ENCODE results near the gene ZBTB21.

Gene ZBTB21

DNA sequence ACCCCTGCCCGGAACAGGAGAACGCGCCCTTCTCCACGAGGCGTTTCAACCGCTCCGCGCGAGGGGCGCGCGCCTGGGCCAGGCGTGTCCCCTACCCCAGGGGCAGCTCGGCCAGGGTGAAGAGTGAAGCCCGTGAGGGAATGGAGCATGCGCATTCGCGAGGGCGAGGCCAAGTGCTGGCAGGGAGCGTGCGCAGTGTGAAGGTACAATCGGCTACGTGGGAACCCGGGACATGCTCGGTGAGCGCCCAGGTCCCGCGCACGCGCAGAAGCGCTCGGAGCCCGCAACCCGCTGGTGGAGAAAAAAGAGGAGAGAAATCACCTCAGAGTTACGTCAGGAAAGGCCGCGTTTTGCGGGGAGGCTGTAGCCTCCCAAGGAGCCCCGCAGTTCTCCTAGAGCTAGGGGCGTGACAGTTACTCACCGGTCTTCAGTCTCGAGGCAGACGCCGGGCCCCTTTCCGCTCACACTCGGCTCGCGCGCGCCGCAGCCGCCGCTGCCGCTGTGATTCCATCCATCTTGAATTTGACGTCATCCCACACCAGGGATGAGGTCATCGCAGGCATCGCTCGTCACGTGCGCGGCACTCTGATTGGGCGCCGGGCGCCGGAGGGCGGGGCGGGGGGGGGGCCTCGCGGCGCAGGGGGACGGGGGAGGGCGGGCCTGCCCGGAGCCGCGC, at the start of gene ZBTB21:
ZBTB21 (minus strand) TSS at position 530 of the 676 bp plus-strand sequence. CDS start 16,265 bp downstream, outside the sequence.
- peak; percentile 95 for DNase-seq

DNA sequence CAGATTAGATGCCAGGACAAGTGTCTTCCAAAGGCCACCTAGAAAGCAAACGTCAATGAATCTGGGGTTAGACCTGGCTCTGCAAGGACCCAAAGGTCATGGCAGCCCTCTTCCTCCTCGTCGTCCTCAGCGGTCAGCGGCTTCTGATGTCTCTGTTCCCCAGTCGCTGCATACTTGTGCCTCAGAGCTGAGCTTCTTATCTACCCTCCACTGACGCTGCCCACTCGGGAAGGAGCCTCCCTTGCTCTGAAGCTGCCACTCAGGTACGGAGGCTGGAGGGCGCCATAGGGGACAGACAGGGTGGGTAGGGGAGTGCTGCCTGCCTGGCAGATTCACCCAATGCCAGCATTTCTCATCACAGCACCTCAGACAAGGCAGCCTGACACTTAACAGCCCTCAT, 49.6 kb upstream of the ZBTB21 start:
- DNase-seq, result no peak

DNA sequence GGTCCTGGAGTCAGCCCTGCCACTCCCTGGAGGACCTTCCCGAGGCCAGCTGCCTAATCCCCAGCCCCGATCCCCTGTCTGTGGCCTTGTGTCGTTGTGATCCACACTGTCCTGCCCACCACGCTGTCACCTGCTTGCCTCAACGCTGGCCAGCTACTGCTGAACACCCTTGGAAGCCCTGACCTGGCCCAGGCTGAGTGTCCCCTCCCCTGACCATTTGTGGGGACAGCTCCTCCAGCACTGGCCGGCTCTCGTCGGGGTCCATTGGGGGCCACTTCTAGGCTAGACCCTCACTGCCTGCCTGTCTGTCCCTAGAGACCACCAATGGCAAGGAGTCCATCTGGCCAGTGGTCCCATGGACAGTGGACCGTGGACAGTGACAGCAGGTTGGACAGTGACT, 49.0 kb upstream of the ZBTB21 start:
- no peak for DNase-seq

DNA sequence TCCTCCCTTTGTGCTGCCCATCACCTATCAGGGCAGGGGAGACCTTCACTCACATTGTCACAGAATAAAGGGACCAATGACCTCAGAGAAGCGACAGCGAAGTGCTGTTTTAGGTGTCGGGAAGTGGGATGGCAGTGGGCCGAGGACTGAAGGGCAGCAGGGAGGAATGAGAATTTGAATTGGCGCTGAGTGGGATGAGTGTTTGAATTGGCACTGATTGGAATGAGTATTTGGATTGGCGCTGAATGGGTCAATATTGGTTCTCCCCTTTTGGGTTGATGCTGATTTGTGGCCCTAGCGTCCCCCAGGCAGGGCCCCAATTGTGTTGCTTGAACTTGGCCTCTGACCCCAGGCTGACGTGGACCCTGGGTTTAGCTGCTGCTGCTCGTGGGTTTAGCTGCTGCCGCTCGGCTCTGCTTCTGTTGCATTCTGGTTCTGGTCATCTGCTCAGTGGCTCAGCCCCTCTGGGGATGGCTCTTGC, 48.5 kb upstream of the ZBTB21 start:
- no peak for DNase-seq

DNA sequence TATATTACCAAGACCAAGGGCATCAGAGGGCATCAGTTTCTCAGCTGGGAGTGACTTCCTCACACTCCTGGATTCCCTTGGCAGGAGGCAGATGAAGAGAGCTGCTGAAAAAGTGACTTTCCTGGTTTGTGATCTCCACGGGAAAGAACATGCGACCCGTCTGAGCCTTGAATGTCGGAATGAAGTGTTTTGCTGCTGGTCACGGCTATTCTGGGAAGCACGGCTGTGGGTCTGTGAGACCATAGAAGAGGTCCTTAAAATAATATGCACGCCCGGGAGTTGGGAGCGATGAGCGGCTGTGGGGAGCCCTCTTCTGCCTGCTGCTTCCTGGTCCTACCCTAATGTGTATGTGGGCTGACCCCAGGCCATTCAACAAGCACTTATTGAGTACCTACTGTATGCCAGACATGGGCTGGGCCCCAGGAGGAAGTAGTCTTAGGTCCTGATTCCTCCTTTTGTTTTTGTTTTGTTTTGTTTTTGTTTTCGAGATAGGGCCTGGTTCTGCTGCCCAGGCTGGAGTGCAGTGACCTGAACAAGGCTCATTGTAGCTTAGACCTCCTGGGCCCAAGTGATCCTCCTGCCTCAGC, 47.8 kb upstream of the ZBTB21 start:
- no peak for DNase-seq

DNA sequence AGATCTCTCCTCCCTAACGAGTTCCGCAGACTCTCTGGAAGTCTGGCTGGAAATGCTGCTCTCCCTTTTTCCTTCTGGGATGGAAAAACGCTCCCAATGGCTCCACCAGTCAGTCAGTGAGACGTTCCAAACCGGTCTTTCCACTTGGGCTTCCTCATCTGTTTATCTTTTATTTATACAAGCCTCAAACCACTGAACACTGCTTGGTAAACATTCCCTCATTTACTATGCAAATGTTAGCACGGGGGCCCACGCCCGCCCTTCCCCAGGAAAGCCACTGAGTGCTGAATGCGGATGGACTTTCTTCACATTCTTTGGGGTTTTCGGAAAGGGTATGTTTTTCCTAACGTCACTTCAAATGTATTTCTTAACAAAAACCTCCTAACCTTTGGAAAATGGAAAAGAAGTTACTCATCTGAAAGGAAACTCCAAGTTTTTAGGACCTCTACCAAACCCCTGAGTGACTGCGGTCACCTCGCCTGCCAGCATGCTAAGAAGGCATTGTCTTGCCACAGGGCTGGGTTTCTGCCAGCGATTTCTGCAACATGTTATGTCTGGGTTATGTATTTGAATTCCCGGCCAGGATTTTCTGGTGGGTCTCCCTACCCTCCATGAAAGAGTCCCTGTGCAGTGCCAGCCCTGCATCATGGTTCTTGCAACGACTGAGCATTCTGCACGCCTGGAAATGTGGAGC, 47.0 kb upstream of the ZBTB21 start:
- DNase-seq, result peak; percentile 47

DNA sequence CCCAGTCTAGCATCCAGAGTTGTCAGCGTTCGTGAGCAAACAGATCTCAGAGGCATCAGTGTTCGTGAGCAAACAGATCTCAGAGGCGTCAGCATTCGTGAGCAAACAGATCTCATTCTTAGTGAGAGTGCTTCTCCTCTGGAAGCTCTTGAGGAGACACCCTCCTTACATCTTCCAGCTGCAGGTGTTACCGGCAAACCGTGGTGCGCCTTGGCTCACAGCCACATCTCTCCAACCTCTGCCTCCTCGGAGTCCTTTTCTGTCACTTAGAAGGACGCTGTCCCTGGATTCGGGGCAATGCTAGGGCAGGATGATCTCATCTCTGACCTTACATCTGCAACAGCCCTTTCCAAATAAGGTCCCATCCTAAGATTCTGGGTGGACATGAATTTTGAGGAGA, 46.3 kb upstream of the ZBTB21 start:
- DNase-seq, result peak; percentile 77

DNA sequence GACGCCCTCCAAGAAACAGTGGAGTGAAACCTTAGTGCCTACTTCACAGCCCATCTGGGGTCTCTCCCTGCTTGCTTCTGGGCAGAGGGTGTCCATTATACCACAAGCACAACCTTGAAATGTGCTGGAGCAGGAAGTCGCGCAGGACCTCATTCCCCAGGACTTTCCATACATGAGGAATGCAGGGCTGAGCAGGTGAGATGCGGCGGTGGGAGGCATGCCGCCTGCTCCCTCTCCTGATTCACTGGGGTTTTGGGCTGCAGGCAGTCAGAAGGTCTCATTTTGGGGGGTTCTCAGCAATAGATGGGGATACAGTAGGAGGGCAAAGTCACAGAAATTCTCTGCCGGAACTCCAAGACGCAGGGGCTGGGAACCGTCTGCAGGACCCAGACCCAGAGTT, 45.3 kb upstream of the ZBTB21 start:
- no peak for DNase-seq

DNA sequence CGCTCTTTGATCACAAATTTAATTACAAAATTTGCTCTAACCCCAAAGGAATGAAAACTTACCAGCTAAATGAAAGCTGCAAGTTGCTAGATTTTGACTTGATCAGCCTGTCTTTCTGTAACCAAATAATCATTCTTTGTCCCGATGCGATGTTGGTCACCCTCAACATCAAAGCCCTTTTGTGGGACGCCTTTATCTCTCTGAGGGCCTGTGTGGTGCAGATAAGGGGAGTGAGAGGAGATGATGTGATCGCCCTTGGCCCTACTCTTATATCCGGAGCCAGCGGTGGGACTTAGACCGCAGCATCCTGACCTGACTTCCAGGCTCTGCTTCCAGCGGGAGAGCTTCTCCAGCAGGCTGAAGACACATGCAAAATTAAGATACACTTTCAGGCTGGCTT, 41.6 kb upstream of the ZBTB21 start:
- DNase-seq, result no peak

DNA sequence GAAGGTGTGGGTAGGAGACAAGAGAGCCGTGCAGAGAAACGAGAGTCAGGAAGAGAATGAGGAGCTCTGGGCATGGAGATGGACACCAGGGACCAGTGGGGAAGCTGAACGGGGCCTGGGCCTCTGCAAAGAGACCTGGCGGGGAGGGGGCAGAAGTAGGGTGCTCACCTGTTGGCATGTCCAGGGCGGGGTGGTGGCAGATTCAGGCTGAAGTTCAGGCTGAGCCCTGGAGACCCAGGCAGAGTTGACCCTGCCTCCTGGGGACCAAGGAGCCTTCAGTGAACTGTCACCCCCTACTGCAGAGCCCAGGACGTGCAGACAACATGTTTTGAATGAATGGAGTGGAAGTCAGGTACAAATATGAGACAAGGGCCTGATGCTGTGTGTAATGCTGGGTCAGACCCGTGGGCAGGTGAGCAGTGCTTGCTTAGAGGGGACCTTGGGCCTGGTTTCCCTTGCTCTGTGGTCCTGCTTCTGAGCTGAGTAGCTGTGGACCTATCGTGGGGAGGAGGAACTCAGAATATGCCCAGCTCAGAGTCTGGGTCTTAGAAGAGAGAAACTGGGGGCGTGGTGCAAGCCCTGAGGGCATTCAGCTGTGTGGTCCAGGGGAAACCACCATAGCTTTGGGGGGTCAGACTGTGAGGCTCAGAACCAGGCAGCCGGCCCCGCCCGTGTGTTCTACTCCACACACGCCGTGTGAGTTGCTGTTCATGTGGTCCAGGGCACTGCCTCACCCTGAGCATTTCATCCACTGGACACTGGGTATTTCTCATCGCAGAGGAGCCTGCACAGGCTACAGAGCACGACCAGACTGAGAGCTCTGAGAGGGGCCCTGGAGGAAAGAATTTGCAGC, 39.6 kb upstream of the ZBTB21 start:
- no peak for DNase-seq

DNA sequence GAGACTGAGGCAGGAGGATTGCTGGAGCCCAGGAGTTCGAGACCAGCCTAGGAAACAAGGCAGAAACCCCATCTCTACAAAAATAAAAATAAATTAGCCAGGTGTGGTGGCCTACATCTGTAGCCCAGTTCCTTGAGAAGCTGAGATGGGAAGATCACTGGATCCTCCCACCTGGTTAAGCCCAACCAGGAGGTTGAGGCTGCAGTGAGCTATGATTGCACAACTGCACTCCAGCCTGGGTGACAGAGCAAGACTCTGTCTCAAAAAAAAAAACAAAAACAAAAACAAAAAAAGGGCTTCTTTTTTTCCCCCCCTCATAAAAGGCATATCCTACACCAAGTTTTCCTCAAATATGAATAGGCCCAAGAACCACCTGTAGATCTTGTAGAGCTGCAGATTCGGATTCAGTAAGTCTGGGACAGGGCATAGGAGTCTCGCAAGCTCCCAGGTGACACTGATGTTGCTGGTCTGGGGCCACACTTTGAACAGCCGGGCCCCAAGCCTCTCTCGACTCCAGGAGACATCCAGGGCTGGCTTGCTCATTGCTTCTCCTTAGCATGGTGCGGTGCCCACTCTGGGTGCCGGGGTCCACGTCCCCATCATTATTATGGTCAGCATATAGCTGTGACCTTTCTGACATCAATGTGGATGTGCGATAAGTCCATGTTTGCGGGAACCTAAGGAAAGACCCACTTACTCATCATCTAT, 38.9 kb upstream of the ZBTB21 start:
- DNase-seq, result no peak

DNA sequence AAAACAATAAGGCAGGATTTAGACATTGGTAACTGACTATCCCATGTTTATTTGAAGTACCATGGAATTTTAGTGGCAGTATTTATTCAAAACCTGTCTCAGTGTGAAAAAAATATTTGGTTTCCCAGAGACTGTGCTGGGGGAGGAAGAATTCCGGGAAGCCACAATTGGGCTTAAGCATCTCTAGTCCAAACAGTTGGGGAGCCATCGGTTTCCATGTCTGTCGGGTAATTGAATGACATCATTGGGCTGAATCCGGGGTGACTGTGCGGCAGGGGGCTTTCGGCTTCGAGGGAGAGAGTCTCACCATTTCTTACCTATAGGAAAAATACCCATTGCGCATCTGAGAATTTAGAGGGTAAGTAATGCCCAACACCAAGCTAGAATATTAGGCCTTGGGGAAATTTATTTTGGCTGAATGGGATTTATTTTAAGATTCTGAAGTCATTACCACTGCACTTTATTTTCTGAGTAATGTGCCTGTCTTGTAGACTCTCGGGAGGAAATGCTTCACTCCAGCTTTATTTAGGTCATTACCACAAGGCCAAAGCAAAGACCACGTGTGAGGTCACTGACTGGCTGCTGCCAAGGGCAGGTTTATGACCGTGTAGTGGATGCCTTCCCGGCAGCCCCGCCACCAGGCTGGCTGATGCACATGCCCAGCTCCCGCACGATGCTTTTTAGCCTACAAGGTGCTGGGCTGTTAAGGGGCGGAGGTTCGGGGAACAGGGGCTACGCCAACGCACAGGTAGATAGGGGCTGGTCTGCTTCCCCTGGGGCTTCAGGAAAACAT, 37.9 kb upstream of the ZBTB21 start:
- no peak for DNase-seq

DNA sequence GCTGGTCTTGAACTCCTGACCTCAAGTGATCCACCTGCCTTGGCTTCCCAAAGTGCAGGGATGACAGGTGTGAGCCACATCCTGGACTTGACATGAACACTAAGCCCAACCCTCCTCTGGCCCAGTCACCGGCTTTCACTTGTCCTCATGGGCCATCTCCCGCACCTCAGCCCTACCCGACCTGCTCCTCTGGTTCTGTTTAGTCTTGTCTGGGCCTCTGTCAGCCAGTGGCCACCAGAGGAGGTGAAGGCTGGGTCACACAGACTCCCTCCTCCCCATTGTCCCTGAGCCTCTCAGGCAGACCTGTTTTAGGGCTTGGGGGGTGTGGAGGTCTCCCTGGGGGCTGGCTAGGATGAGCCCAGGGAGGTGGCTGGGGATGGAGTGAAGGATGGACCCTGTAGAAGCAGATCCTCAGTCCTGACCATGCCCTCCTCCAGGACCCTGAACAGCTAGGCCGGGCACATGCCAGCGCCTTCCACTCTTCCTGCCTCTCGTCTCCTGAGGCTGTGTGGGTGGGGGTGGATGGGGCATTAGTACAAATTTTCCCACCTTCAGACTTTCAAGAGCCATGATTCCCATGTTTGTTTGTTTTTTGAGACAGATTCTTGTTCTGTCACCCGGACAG, 34.8 kb upstream of the ZBTB21 start:
- DNase-seq, result no peak

DNA sequence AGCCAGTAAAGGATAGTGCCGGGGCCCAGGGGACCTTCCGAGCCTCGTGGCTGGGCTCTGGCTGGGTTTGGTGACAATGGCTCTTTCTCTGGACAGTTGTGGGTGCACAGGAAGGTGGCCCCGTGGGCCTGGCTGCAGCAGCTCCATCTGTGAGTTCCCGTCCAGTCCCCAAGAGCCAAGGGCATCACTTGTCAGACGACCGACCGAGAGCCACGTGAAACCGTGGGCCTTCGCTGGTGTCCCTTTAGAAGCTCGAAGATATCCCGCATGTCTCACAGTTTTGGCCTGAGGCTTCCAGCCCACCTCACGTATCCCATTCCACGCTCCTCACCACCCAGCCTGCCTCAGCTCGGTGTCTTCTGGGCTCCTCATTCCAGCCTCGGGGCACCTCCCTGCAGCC, 33.8 kb upstream of the ZBTB21 start:
- no peak for DNase-seq

DNA sequence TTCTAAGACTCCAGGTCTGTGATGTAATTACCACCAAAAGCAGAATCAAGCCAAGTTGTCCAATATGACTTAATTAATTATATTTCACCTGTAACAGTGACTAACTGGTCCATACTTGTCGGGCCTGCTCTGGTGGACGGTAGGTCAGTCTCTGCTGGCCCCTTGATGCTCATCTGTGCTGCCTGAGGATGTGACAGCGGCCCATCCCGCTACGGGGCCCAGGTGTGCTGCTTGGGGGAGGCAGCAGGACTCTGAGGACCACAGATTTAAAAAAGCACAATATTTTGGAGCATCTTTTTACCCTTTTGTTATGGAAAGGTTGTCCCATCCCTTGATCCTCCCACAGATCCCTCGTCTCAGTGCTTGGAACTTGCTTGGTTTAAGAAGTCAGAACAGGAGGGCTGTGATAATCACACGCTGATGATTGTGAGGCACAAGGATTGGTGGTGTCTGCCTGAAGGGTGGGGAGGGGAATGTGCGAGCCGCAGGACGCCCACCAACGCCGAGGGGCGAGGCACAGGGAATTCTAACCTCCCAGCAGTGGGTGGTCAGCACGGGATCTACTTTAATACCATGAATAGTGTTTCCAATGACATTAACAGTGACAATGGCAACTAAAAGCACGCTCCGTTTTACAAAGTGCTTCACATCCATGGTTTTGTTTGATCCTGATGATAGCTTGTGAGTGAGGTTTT, 33.2 kb upstream of the ZBTB21 start:
- DNase-seq, result no peak

DNA sequence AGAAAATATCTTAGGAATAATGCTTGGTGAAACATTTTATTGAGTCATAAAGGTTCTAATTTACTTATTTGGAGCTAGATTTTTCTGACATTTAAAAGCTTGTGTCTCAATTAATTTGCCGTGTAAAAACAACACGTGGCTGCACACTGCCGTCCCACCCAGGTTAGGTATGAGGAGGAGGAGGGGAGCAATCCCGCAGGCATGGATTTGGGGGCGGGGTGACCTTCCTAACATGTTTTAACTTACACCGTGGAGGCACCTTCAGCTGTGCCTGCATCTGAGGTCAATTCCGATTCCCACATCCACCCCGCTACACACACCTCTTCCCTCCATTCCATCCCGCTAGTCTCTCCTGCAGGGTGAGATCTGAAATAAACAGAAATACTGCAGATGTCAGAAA, 32.5 kb upstream of the ZBTB21 start:
- DNase-seq, result no peak

DNA sequence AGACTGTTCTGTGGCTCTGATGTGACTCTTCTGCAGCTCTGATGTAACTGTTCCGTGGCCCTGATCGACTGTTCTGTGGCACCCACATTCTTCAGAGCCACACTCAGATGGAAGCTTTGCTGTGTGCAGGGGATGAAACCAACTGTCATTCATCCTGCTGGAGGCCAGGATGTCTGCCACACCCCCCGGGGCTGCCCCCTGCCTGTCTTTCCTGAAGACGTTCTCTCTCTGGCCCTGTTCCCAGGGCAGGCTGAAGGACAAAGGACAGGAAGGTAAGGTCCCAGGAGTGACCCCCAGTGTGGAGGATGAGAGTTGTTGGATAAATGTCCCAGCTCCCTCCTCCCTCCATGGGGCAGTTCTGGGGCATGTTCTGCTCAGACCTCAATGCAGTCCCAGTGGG, 31.6 kb upstream of the ZBTB21 start:
- no peak for DNase-seq

DNA sequence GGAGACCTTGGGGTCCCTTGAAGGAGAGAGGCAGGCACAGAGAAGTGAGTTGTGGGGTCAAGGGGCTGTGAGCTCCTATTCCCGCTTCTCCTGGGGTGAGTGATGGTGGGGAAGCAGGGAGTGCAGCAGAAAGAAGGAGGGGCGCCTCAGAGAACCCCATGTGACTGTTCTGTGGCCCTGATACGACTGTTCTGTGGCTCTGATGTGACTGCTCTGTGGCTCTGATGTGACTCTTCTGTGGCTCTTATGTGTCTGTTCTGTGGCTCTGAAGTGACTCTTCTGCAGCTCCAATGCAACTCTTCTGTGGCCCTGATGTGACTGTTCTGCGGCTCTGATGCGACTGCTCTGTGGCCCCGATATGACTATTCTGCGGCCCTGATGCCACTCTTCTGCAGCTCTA, 31.1 kb upstream of the ZBTB21 start:
- DNase-seq, result no peak

DNA sequence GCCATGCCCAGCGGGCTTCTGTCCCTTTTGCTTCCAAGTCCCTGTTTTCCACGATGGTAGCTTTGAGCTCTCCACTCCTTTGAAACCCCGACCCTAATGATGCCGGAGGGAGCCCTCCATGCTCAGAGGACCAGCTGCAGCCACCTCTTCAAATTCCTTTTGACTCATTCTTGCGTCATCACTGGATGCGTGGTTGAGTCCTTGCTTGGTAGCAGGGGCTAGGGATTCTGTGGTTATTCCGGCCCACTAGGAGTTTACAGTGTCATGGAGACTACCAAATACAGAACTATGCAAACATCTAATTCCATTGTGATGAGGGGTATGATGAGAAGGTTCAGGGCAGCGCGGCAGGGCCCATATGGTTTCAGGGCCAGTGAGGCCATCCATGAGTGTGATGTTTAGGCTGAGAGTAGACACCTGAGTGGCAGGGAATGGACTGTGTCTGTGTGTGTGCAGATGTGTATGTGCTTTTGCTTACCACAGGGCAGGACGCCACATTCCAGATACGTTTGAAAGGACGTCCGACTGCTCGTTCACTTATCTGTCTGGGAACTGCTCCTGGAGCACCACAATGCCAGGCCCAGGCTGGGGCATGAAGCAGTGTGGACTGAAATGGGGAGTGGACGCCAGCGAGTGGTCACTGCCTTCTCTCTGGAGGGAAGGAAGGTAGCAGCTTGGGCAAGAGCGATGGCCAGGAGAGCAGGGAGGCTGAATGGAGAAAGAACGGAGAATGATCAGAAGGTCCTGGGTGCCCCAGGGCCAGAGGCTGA, 30.4 kb upstream of the ZBTB21 start:
- DNase-seq, result no peak

DNA sequence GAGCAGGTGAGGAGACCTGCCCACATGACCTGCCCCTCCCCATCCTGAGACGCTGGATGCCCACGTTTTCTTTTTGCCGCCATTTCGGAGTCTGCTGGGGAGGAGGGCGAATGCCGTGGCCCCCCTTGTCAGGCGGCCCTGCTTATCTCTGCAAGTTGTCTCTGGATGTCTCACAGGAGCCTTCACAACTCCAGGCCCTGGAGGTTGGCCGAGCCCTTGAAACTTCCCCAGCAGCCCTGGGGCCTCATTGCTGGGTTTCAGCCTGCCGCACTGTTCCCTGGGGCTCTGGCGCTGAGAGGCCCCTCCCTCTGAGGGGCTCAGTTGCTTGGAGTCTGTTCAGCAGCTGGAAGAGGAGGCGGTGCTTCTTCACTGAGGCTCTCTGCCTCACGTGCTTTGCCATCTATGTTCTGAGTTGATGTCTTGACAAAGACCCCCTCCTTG, 29.8 kb upstream of the ZBTB21 start:
- no peak for DNase-seq
